NCI-H69 (cell line): ENCODE measurements around the gene CAMTA1.
A peak's percentile ranks its signal among the peaks of the same experiment; 100 is the strongest.

ENCODE experiments used
- DNase-seq: peaks from one replicate; lab custom pipeline; 2025; lab: John Stamatoyannopoulos, UW

Gene CAMTA1

DNA sequence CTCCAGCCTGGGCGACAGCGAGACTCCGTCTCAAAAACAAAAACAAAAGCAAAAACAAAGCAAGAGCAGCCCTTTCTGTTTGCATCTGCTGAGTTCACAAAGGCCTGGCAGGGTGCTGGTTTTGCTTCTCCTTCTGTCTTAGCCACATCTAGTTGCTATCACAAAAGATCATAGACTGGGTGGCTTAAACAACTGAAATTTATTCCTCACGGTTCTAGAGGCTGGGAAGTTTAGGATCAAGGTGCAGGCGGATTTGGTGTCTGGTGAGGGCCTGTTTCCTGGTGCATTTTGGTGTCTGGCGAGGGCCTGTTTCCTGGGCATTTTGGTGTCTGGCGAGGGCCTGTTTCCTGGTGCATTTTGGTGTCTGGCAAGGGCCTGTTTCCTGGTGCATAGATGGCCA is 471.3 kb downstream of the CAMTA1 start:
- no peak for DNase-seq

GRCh38 chr1:7257225-7257624 is 472.0 kb downstream of the CAMTA1 start:
- DNase-seq, result peak; percentile 60

DNA sequence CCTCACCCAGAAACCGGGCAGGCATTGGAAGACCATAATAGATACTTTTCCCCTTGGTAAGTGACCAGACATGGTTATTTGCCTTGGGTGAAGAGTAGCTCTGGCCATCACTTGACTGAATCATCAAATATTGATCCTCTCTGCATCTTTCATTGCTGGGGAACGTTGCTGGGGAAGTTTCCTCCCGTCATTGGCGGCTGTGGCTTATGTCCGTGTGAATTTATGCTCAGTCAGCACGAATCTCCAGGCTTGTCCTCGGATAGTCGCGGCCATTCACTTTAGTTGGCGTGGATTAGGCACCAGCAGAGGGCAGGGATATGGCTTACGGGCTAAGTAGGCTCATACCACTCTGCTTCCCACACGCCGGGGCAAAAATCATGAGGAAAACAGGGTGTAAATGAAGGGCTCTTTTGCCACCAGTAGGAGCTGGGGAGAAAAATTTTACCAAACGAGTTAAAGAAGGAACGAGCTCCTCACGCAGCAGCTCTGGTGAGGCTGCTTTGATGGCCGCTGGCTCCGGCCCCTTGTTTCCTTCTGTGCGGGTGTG is 473.4 kb downstream of the CAMTA1 start:
- DNase-seq, result no peak

DNA sequence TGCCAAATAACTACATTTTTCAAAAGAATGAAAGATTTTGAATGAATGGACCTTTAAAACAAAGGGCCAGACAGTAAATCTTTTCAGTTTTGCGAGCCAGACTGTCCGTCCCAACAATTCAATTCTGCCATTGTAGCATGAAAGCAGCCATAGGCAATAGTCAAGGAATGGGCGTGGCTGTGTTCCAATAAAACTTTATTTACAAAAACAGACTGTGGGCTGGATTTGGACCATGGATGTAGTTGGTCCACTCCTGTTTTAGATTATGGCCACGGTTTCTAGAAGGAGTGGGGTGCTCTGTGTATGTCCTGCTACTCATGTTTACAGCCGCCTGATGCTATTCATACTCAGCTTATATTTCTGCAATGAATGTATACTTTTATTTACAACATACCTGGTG is 474.7 kb downstream of the CAMTA1 start:
- no peak for DNase-seq

DNA sequence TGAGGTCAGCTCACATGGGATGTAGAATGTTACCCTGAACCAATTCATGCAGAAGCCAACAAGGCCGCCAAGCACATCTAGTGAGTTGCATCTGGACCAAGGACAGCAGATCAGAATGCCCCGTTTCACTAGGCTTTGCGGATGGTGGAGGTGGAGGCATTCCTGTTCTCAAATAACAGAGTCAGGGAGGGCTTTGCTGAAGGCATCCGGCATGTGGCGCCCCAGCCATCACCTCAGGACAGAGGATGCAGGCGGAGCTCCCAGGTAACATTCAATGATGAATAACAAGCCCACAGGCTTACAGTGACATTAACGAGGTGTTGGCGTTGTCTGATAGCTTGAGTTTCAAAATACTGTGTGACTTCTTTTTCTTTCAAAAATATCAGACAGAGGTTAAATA is 476.2 kb downstream of the CAMTA1 start:
- DNase-seq, result no peak

- DNase-seq, result peak; percentile 97
Observed at GRCh38 chr1:7262611-7263010, 477.4 kb downstream of the CAMTA1 start.

GRCh38 chr1:7263021-7263960 is 478.0 kb downstream of the CAMTA1 start:
- peak; percentile 52 for DNase-seq

GRCh38 chr1:7264101-7264500 is 478.8 kb downstream of the CAMTA1 start:
- DNase-seq, result peak; percentile 26

- DNase-seq, result peak; percentile 92
Observed at GRCh38 chr1:7265771-7266371, 480.6 kb downstream of the CAMTA1 start.

- no peak for DNase-seq
Observed at GRCh38 chr1:7266561-7266960, 481.3 kb downstream of the CAMTA1 start.

- DNase-seq, result peak; percentile 12
Observed at GRCh38 chr1:7267493-7267892, 482.2 kb downstream of the CAMTA1 start.

DNA sequence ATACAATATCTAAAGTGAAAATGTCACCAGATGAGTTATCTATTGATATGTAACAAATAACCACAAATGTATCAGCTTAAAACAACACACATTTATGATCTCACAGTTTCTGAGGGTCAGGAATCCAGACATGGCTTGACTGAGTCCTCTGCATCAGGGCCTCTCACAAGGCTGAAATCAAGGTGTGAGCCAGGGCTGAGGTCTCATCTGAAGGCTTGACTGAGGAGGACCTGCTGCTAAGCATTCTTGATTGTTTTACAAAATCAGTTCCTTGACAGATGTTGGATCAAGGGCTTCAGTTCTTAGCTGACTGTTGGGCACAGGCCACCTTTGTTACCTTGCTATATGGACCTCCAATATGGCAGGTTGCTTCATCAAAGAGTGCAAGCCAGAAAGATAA is 483.7 kb downstream of the CAMTA1 start:
- no peak for DNase-seq

GRCh38 chr1:7269525-7269924 is 484.3 kb downstream of the CAMTA1 start:
- no peak for DNase-seq

DNA sequence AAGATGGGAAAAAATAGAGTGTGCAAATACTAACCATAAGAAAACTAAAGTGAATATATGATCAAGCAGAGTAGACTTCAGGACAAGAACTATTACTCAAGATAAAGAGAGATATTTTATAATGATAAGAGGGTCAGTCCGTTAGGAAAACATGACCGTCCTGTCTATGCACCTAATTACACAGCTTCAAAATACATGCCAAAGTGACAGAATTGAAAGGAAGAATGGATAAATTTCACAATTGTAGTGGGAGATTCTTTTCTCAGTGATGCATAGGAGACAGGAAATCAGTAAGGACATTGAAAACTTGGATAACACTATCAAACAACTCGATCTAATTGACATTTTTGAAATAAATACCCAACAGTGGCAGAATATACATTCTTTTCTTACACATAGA is 489.0 kb downstream of the CAMTA1 start:
- DNase-seq, result no peak

DNA sequence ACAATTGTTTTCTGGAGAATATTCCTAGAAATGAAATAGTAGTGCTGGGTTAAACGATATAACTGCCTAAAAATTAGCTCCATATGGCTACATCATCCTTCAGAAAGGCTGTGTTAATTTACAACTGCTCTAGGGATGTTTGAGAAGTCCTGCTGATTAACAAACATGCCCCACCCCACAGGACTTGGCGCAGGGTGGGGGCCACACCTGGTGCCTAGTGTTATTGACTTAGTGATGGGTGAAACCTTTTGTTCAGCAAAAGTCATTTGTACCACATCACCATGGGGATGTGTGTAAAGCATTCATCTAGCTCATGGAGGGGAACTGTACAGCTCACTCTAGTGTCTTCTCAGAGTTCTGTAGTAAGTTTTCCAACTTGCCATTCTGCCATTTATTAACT is 492.8 kb downstream of the CAMTA1 start:
- peak; percentile 97 for DNase-seq

DNA sequence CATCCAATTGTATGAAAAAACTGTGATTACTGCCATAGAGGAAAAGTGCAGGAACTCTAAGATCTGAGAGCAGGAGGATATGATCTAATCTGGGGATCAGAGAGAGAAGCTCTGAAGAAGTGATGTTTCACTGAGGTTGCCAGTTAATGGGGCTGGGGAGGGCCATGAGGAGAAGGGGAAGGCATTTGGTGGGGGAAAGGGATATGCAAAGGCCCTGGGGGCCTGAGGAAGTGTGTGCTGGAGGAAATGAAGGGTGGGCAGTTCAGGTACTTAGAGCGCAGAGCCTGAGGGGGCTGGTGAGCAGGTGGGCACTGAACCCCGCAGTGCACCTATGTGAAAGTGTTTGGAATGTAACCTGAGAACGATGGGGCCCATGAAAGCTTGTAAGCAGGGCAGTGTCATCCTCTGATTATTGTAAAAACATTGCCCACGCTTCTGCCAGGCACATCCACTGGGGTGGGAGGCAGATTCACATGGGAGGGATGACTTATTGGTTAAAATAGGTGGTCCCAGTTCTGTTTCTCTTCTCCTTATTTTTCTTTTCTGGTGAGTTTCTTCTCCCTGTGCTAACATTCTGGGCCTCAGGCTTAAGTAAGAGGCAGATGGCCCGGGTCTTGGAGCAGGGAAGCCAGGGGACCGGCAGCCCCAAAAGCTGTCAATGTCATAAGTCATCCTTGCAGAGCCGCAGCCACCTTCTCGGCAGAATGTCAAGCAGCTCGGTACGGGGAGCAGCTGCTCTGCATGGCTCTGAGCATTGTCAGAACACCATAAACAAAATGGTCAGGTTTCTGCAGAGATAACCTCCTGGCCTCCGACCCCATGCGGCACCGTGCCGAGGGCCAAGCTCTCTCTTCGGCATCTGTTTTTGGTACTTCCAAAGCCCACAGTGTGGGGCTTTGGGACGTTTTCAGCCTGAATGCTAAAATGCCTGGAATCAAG is 493.8 kb downstream of the CAMTA1 start:
- DNase-seq, result peak; percentile 82

DNA sequence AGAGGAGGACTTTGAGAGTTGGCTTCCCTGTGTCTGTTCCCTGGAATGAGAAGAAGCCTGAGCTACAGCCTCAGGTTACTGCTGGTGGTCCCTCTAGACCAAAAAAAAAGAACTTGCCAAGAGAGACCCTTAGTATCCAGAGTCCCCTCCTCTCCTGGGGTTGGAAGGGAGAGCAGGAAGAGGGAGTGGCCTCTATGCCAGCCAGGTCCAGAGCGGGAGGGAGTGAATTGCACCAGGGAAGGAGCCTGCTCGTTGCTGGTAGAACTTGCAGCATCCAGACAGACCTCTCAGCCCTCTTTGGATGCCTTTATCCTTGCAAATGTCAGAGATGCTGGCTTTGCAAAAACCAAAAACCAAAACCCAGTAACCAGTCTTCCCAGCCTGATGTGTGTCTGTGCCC is 494.5 kb downstream of the CAMTA1 start:
- peak; percentile 27 for DNase-seq

DNA sequence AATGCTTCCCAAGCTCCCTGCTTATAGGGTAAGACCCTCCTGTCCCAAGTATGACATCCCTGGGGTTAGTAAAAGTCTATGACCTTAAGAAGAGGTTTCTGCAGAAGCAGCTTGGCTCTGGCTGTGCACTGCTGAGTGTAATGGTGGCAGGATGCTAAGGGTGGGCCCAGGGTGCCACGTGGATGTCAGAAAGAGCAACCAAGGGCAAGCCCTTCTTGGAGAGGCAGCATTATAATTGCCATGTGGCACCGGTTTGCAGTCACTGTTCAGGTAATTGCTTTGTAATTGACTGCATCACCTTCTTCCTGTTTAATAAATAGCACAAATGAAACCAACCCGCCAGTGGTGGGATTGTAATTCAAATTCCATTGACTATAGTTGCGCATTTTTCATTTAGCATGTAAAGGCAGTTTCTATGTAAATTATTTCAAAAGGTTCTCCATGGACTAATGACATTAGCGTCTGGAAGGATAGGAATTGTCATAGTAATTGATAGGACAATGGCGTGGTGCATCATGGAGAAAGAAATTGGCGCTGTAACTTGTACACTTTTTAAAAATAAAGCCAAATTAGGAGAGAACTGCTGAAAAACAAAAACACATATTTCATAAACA is 495.2 kb downstream of the CAMTA1 start:
- peak; percentile 55 for DNase-seq

DNA sequence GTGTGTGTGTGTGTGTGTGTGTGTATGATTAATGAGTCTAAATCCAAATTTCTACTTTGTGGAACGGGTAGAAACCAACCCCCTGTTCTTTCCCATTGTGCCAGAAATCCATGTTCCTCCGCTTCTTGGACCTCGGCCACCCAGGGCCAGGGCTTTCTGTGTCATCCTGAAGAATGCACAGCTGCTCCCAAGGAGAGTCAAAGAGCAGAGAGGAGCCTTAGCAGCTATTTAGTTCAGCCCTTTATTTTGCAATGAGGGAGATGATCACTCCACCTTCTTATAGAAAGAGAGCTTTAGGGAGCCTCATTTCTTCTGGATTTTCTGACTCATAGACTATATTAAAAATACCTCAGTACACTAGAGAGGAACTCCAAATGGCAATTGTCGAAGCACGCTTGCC is 496.6 kb downstream of the CAMTA1 start:
- no peak for DNase-seq

DNA sequence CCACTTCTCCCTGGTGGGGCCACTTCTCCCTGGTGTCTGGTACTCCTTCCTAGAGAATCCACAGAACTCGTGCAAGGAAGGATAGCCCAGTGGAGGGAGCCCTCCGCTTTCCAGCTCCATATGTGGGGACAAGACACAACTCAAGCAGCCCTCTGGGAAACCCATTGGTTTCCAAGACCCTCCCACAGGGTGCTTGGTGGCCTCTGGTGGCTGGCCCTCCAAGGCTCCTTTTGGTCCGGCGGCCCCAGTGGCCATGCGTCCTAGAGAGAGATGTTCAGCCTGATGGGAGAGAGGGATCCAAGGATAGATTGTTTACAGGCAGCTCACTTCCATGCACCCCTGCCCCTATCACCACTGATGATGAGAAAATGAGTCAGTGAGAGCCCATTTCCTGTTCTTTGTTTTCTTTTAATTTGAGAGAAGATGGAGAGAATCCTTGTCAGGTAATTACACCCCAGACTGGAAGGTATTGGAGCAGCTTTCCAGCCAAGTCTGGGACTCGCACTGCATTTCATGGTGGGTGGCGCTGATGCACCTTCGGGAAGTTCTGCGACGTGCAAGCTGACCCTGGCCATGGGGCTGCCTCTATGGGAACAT is 499.7 kb downstream of the CAMTA1 start:
- DNase-seq, result peak; percentile 60

DNA sequence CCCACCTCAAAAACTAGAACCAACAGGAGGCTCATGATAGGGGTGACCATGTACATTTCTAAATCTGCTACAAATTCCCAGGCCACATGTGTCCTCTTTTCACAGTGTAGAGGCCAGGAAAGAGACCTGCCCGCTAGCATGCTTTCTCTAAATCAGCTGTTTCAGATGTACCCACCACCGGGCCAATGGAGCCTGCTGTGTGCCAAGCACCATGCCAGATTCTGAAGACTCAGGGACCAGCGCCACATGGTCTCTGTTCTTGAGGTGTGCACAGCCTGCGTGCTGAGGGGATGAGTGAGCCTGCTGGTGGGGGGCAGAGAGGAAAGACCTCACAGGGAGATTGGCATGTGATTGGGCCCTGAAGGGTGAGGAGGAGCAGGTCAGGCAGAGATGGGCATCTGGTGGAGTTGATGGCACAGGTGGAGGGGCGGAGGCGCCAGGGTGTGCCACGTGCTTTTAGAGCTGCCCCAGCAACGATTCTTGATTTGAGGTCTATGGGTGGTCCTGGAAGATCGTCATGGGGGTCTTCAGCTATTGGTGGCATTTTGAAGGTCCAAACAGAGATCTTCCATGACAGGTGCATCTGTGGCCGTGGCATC is 500.7 kb downstream of the CAMTA1 start:
- no peak for DNase-seq
